Psoas muscle (tissue), 8 donors: ENCODE measurements around the gene LETMD1. TPM values are rescaled to one million over a fixed set of nuclear protein-coding genes. Genes with fewer than 3 reads are reported as not detected.

Experiments
- ATAC-seq, 4 donors: fragments of 200-7000 bp; cut with Tn5 transposase; one replicate each; pipeline ENCODE4 v1.9.1; 2020; ENCODE audit warnings: moderate library complexity in 3 of 4, mild to moderate bottlenecking in 2 of 4
- DNase-seq, 2 donors: peaks; one replicate each; pipeline ENCODE4 v3.0.0-alpha.2; 2020
- H3K27ac ChIP-seq: fragments of 200-600 bp; one replicate; pipeline ENCODE4 v1.8.0; 2022
- H3K27me3 ChIP-seq, 3 donors: fragments of 200-600 bp in 1 of 3; one replicate each; pipeline versions ENCODE4 v1.6.1 to v1.8.0; 2013 to 2022; ENCODE audit warnings: low read length in 2 of 3, mild to moderate bottlenecking in 2 of 3, moderate library complexity in 1 of 3; ENCODE audit not compliant: insufficient read depth in 3 of 3
- H3K36me3 ChIP-seq, 2 donors: fragments of 200-600 bp in 1 of 2; one replicate each; pipeline versions ENCODE4 v1.6.1 to v1.8.0; 2013 to 2022; ENCODE audit warnings: low read depth in 1 of 2, mild to moderate bottlenecking in 1 of 2, moderate library complexity in 1 of 2; ENCODE audit not compliant: insufficient read depth in 1 of 2
- H3K4me1 ChIP-seq: fragments of 200-600 bp; one replicate; pipeline ENCODE4 v1.8.0; 2022
- H3K4me3 ChIP-seq: fragments of 200-600 bp; one replicate; pipeline ENCODE4 v1.8.0; 2022; ENCODE audit warnings: mild to moderate bottlenecking
- H3K9me3 ChIP-seq: fragments of 200-600 bp; one replicate; pipeline ENCODE4 v1.8.0; 2022
- WGBS, 3 donors: extraction: QIAGEN DNeasy Blood & Tissue Kit; methylation state at CpG; one replicate each; pipeline versions ENCODE4 v1.1.6 to v1.1.7; 2013; 5-methylcytosine and 5-hydroxymethylcytosine counted together
- intact Hi-C, 2 donors: fragments of 100-400 bp; cut with DNase I; formaldehyde crosslinking; loops; one replicate each; pipeline versions ENCODE4 v1.11.0 to v1.14.2; 2022
- polyA plus RNA-seq, 3 donors: library from polyadenylated mRNA; stranded (reverse); fragments of 200-250 nt; gene quantifications; one replicate each; pipeline ENCODE4 v1.2.3, GENCODE V29; 2013
- total RNA-seq, 4 donors: library from RNA; stranded (reverse); fragmentation: NEBNext Ultra II Directional in 2 of 4; extraction: Animal tissue kit (Norgen Biotek cat#: 25700) in 2 of 4; gene quantifications; one replicate each; pipeline versions ENCODE4 v1.2.1 to v1.2.4, GENCODE V29; 2021 to 2023
- TF ChIP-seq, protein P1 (sequence below): fragments of 200-600 bp; IDR thresholded peaks from one replicate; pipeline ENCODE4 v1.8.0; 2022; ENCODE audit warnings: antibody characterized with exemption
- donor health status: healthy with polysubstance abuse.
- donor health status: DM: no; HTN: no; CAD: no; lungs with moderate emphysema.
- donor health status: Bipolar disorder and iron deficiency.
- donor health status: healthy.
- donor health status: DM: yes; HTN: yes; CAD: no.
- donor health status: DM: no; HTN: no; CAD: no.
- donor health status: DM: no; HTN: no; CAD: no.
- donor health status: DM: yes; HTN: yes; CAD: no.

The LETMD1 gene
- total and polyA plus RNA-seq, 7 donors = 17.4 to 41.5 (median 27.7) TPM

DNA sequence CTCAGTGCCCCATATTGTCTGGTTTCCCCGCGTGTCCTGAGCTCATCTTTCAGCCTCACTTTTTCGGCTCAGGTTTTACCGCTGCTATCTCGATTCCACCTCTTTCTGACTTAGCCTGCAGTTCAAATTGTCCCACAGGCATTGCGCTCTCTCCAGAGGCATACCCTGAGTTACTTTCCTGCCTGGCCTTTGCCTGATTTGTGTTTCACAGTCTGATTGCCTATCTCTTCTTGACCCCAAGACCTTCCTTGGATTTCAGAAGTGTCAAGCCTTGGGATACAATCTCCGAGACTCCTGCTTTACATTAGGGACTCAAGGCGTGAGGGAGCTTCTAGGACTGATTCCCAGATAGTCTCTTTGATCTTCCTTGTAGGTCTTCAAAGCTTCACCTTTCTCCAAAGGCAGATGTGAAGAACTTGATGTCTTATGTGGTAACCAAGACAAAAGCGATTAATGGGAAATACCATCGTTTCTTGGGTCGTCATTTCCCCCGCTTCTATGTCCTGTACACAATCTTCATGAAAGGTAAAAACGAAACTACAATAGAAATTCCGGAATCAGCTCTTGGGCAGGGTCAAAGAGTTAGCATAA lies 629 bp downstream of the LETMD1 start:
- DNase-seq (no peak), ATAC-seq (peak in 1 of 4 donors; percentile 17)
- intact Hi-C loops = no loop called here
- peaks cover 20% of the 10 kb centered on the region for H3K4me1 ChIP-seq
- H3K4me3 ChIP-seq = peak overlapping the region; percentile 79
- peak overlapping the region; percentile 97 for H3K27ac ChIP-seq
- H3K9me3 ChIP-seq = no peaks in the 10 kb centered on the region
- peaks cover 4 to 41% of the 10 kb centered on the region in 2 donors for H3K36me3 ChIP-seq
- H3K27me3 ChIP-seq = no peaks in the 10 kb centered on the region
- TF ChIP-seq, protein P1, sequence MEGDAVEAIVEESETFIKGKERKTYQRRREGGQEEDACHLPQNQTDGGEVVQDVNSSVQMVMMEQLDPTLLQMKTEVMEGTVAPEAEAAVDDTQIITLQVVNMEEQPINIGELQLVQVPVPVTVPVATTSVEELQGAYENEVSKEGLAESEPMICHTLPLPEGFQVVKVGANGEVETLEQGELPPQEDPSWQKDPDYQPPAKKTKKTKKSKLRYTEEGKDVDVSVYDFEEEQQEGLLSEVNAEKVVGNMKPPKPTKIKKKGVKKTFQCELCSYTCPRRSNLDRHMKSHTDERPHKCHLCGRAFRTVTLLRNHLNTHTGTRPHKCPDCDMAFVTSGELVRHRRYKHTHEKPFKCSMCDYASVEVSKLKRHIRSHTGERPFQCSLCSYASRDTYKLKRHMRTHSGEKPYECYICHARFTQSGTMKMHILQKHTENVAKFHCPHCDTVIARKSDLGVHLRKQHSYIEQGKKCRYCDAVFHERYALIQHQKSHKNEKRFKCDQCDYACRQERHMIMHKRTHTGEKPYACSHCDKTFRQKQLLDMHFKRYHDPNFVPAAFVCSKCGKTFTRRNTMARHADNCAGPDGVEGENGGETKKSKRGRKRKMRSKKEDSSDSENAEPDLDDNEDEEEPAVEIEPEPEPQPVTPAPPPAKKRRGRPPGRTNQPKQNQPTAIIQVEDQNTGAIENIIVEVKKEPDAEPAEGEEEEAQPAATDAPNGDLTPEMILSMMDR = no peak
- whole genome bisulfite sequencing, 3 donors = 24 to 32% (median 25%) methylated on average over 14 of the region's 14 CpGs

- peak overlapping the region; percentile 97 for H3K27ac ChIP-seq
- intact Hi-C loops = no loop called here
- DNase-seq (no peak), ATAC-seq (no peak)
- H3K27me3 ChIP-seq = no peaks in the 10 kb centered on the region
- H3K4me3 ChIP-seq = peak overlapping the region; percentile 79
- H3K36me3 ChIP-seq = peaks cover 10 to 49% of the 10 kb centered on the region in 2 donors
- no peaks in the 10 kb centered on the region for H3K9me3 ChIP-seq
- WGBS, 3 donors = 41 to 59% (median 44%) methylated on average over 3 of the region's 3 CpGs
- H3K4me1 ChIP-seq = peaks cover 20% of the 10 kb centered on the region
- TF ChIP-seq, protein P1 = no peak
Measured at GRCh38 chr12:51049525-51049924, 1.4 kb downstream of the LETMD1 start.

DNA sequence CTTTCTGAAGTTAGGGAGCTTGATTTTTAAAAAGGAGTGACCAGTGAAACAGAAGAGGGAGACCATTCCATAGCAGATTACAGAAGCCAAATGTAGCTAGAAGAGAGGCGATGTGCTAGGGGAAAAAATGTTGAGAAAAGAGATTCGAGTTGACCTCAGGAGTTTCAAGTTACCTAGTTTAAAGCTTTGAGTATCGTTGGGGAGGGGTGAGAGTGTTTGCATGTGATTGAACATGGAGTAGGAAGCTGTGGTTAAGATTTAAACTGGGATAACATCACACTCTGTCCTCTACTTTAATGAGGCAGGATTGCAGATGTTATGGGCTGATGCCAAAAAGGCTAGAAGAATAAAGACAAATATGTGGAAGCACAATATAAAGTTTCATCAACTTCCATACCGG lies 3.7 kb downstream of the LETMD1 start:
- intact Hi-C loops = loop anchor here in 1 of 2 donors (1.0 kb wide), 1 partner anchor 32 kb away; the partner anchor contains the start of gene CSRNP2
- Histone ChIP-seq H3K27ac (no peak overlapping the region), H3K4me3 (no peak overlapping the region), H3K27me3 (no peaks in the 10 kb centered on the region), H3K9me3 (no peaks in the 10 kb centered on the region), H3K4me1 (peaks cover 19% of the 10 kb centered on the region), H3K36me3 (peaks cover 13 to 71% of the 10 kb centered on the region in 2 donors)
- ATAC-seq = no peak
- DNase-seq = no peak
- TF ChIP-seq, protein P1 = no peak
- WGBS, 3 donors = 36 to 53% (median 39%) methylated on average over 4 of the region's 4 CpGs

DNA sequence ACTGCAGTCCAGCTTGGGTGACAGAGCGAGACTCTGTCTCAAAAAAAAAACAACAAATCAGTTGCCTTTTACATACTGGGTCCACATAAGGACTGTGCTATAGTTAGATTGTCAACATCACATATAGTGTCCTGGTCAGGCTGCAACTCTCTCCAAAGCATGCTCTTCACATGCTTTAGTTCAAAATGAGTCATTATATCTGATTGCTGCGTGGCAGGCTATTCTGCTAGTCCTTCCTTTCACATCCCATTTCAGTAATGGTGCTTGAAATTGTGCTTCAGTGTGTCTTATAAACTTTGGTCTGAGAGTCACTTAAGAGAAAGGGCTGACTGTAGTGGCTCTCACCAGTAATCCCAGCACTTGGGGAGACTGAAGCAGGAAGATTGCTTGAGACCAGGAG lies 6.9 kb downstream of the LETMD1 start:
- WGBS, 3 donors = 91 to 97% (median 93%) methylated on average over 2 of the region's 2 CpGs
- intact Hi-C loops = no loop called here
- Histone ChIP-seq H3K27me3 (no peaks in the 10 kb centered on the region), H3K9me3 (no peaks in the 10 kb centered on the region), H3K4me1 (no peaks in the 10 kb centered on the region), H3K36me3 (peaks cover 23 to 100% of the 10 kb centered on the region in 2 donors), H3K27ac (no peak overlapping the region), H3K4me3 (no peak overlapping the region)
- DNase-seq = no peak
- ATAC-seq = no peak
- TF ChIP-seq, protein P1 = no peak

- Histone ChIP-seq H3K4me3 (no peak overlapping the region), H3K36me3 (peaks cover 23 to 100% of the 10 kb centered on the region in 2 donors), H3K4me1 (no peaks in the 10 kb centered on the region), H3K9me3 (no peaks in the 10 kb centered on the region), H3K27ac (no peak overlapping the region), H3K27me3 (no peaks in the 10 kb centered on the region)
- TF ChIP-seq, protein P1 = no peak
- peak; percentile 62 to 76 for DNase-seq
- intact Hi-C loops = no loop called here
- peak; percentile 51 to 84 (median 78) for ATAC-seq
- WGBS, 3 donors = 61 to 87% (median 68%) methylated on average over 5 of the region's 5 CpGs
Measured at GRCh38 chr12:51056242-51056641, 8.1 kb downstream of the LETMD1 start.
